ENCODE results near the gene CACNA2D1.

CACNA2D1 gene

DNA sequence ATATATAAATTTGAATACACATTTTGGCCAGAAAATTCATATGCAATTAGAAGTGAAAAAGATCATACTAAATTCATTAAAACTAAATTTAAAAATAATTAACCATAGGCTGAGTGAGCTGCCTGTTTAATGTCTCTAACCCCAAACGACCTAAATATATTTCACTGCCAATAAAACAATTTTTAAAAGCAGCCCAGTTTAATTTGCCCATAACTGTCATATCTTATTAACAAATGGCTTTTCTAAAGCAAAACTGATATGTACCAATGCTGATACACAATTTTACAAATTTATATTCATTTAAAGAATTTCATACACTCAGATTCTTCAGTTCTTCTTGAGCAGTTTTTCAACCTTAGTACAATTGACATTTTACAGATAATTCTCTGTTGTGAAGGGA lies 99.9 kb downstream of the CACNA2D1 start:
- no peak for DNase-seq (ENCODE audit: low read depth in 2 of 2)

DNA sequence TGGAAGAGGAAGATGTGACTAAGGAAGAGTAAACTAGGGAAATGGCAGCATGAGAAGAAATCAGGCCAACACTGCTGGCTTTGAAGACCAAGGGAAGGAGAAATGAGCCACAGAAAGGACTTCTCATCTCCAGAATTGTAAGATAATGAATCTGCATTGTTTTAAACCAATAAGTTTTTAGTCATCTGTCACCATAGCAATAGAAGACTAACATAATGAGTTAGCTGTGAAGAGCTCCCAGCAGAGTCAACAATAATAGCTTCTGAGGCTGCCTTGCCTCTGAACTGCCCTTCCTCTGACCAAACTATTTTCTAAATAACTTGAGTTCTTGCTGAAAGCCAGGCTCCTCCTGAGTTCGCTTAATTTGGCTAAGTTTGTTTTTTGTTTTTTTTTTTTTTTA lies 103.6 kb downstream of the CACNA2D1 start:
- no peak for DNase-seq (ENCODE audit: low read depth in 2 of 2)

DNA sequence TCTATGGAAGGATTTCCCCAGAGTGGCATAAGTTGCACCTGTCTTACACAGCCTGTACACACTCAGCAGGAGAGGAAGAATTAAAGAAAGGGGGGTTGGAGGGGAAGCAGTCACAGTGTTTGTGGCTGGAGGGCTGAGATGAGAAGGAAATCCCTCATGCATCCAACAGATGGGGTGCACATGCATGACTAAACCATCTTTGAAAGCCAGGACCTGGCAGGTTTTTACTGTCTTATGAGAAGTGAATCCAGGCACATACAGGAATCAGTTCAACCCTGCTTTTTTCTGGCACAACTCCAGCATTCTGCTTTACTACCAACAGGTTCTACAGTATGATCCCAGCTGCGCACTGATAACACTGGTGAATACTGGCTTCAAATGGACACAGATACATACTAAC lies 107.7 kb downstream of the CACNA2D1 start:
- no peak for DNase-seq (ENCODE audit: low read depth in 2 of 2)

DNA sequence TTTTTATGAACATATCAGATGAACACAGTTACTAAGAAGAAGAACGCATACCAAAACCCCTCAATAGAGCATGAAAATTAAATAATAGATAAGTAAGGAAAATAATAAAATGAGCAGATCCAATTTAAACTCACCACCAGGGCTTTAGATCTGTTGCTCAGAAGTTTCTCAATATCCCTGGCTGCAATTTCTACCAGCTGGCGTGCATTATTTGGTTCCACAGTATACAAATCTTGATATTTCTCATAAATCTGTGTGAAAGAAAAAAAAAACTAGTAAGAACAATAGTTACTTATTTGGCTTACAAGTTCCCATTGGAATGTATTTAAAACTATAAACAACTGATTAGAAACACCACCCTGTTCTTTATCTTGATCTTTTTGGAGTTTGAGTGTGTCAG lies 108.6 kb downstream of the CACNA2D1 start:
- no peak for DNase-seq (ENCODE audit: low read depth in 2 of 2)

DNA sequence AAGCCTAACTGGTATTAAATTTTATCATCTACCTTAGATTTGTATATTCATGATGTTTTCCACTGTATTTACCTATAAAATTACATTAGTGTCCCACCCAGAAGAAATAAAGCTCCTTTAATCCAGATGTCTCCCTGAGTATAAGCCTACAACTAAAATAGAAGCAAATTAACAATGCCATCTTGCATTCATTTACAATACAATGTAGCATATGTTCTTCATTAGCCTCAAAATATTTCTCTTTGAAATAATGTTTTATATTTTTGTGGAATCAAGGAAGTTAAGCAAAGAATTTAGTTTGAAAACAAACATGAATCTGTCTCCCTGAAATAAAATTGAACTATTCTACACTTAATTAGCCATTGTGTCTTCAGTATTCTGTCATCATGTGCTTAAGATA lies 112.3 kb downstream of the CACNA2D1 start:
- no peak for DNase-seq (ENCODE audit: low read depth in 2 of 2)

DNA sequence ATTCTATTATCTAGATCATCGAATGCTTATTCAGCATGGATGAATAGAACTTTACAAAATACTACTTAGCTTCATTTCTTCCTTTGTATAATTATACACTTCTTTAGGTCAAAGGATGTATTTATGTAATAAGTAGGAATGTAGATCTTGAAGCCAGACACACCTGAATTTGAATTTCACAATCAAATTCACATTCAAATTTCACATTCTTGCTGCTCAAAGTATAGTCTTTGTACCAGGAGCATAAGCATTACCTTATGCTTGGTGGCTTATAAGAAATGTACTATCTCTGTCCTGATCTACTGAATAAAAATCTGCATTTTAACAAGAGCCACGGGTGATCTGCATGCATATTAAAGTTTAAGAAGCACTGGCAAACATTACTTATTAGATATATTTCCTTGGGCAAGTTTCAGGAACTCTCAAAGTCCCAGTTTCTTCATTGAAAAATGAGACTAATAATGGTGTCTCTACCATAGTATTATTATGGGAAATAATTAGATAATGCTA lies 112.8 kb downstream of the CACNA2D1 start:
- DNase-seq (ENCODE audit: low read depth in 2 of 2): no peak

DNA sequence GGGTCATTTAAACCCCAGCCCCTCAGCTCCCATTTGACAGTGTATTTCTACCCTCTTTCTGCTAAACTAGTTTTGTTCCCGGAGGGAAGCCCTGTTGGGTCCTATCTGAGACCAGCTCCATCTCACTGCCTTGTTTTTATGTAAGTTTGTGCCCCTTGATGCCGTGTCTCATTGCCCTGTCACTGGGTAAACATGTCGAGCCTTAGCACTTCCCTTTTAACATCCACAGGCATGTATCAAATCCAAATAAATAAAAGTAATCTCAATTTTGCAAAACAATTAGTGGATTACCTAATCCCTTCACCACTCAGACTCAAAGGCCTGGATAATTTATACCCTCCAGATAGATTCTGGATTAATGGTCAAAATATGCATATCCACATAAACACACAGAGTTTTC lies 115.7 kb downstream of the CACNA2D1 start:
- no peak for DNase-seq (ENCODE audit: low read depth in 2 of 2)

DNA sequence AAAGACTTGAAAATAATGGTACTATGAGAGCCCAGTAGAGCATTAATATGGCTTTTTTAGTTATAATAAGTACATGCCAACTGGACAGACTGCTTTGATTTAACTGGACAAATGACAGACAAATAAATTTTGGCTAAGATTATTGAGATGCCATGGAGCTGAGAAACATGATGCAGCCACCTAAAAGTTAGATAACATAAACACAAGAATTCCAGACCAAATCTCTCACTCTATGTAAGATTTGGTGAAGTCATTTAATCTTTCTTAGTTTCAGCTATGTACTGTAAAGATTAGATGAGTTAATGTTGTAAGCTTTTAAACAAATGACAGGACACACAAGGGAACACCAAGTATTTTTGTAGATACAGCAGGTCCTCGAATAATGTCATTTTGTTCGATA lies 118.2 kb downstream of the CACNA2D1 start:
- no peak for DNase-seq (ENCODE audit: low read depth in 2 of 2)

DNA sequence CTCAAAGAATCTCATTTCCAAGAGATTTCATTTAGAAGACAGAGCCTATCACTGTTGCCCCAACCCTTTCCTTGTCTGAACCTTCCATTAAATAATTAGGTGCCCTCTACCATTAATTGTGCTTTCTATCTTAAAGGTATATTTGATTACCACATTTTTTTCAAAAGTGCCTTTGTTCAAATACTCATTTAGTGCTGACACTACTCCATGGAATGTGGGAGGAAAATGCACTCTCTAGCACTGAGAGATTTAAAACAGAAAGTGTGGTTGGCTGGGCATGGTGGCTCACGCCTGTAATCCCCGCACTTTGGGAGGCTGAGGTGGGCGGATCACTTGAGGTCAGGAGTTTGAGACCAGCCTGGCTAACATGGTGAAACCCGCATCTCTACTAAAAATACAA lies 119.8 kb downstream of the CACNA2D1 start:
- no peak for DNase-seq (ENCODE audit: low read depth in 2 of 2)

DNA sequence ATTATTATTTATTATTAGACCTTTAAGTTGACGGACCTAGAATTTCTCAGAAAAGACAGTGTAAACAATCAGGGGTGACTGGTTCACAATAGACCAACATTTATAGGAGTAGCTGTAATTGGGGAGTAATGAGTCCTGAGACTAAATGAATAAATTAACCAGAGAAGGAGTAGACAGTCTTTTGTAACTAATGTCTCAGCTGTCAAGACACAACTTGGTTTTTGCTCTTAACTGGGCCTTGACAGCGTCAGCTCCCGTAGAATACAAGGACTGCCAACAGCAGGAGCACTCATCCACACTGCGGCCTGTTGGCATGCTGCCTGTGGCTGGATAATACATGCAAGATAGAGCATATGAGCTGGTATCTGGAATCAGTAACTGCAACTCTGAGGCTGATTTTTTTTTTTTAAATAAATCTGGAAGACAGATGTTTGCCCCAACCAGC lies 123.9 kb downstream of the CACNA2D1 start:
- DNase-seq (ENCODE audit: low read depth in 2 of 2): no peak

DNA sequence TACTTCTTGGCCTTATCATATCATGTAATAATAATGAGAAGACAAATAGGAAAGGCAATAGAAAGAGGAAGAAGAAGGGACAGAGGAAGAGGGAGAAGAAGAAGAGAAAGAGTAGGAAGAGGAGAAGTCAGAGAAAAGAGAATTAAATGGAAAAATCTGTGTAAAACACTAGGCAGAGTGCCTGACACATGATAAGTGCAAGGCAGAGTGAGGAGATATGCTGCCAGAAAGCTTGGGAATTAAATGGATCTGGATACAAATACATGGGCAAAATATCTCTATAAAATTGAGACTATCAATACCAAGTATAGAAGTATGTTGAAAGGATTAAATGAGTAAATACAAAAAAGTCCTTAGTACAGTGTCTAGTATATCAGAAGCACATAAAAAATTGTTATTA lies 124.8 kb downstream of the CACNA2D1 start:
- DNase-seq (ENCODE audit: low read depth in 2 of 2): no peak

DNA sequence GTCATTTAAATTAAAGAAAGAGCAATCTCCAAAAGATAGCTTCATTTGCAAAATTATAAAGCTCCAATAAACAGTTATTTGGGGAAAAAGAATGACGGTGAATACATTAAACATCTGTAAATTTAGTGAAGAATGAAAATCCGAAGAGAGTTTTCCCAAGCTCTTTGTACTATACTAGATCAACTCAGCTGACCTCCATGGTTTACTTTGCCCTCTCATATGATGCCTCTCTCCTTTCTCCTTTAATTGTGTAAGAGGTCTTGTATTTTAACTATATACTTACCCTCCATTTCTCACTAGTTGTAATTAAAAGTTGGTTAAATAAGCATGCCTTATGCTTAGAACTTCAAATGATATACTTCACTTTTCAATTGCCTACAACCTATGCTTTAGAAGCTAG lies 125.8 kb downstream of the CACNA2D1 start:
- DNase-seq (ENCODE audit: low read depth in 2 of 2): no peak

DNA sequence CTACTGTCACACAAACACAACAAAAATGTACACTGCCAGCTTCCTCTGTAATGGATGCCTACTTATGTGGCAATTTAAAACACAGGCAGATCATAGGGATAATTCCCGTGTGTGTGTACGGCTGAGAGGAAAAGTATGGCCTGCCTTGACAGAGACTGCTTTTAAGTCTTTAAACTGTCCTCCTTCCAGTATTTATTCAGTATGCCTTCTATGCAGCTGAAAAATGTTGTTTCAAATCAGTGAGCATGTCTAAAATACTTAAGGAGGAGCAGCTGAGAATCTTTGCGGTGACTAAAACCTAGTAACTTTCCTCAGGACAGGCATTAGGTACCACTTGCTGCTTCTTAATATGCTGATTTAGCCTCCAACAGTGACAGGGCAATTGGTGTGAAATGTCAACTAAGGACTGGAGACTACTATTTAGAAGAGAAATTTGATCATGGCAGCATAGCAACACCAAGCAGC lies 126.3 kb downstream of the CACNA2D1 start:
- DNase-seq (ENCODE audit: low read depth in 2 of 2): no peak

DNA sequence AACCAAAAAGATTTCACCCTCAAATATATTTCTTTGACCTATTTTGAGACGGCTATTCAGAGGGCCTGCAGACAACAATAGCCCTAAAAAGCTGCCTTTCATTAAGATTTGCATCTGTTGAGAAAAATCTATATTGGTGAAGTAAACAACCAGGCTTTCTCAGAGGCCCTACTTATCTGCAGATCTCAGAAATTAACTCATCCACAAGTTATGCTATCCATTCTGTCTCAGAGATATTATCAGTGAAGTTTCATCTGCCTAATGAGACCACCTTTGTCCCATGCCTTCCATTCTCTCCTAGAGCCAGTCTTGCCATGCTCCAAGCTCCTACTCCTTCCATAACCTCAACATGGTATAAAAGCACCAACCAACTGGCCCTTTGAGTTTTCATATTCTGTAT lies 130.3 kb downstream of the CACNA2D1 start:
- no peak for DNase-seq (ENCODE audit: low read depth in 2 of 2)

DNA sequence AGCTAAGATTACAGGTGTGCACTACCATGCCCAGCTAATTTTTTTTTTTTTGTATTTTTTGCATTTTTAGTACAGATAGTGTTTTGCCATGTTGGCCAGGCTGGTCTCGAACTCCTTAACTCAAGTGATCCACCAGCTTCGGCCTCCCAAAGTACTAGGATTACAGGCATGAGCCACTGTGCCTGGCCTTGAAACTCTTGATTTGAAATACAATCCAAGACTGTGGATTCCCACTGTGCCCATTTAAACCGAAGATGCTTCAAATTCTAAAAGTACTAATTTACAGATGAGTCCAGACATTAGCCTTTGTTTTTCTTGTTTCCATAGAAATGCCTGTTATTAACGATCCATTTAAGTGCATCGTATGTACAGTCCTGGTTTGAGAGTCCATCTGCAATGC lies 130.9 kb downstream of the CACNA2D1 start:
- no peak for DNase-seq (ENCODE audit: low read depth in 2 of 2)

DNA sequence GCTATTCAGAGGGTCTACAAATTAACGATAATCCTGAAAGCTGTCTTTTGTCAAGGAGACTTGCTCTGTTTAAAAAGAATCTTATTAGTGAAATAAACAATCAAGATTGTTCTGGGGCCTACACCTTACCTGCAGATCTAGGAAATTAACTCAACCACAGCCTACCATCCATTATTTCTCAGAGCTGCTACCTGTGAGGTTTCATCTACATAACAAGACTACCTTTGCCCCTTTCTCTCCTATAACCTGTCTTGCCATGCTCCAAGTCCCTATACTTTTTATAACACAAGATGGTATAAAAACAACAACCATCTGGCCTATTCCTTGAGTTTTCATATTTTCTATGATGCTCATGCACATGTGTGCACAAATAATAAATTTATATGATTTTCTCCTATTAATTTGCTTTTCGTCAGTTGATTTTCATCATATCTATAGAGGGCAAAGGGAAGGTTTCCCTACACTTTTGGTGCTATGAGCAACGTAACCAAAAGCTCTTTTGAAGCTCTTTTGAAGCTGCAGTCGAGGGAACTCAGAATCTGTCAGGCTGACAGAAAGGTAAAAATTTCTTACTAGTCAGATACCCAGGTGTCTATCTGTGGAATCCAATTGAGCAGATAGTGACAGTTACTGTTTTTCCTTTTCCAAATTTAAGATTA lies 138.1 kb downstream of the CACNA2D1 start:
- DNase-seq (ENCODE audit: low read depth in 2 of 2): no peak

DNA sequence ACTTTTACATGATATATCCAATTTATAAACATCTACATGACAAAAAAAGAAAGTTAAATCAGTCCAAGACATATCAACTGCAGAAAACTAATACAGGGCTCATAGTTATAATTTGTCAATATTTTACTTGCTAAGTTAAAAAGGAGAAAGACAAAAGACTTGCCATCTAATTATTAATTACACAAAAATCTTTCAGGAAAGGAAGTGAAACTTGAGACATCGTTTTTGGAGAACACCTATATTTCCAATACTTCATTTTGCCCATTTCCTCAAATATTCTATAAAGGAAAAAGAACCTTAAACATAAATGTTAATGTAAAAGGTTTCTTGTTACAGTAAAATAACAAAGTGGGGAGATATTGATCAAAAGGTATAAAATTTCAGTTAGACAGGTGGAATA lies 148.7 kb downstream of the CACNA2D1 start:
- no peak for DNase-seq (ENCODE audit: low read depth in 2 of 2)

DNA sequence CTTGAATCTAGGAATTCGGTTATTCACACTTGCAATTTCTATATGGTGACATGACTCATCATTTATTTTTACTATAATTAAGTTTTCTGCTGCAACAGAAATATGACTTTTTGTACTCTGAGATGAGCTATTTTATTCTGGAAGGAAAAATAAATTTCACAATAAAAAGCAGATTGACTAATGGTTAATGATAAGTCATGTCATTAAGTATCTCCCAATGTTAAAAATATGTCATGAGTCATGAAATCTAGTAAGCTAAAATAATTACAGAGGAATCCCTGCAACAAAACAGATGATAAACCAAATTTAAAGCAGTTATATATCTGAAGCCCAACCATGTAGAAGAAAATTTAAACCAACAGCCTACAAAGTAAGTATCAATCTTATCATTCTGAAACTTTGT lies 149.2 kb downstream of the CACNA2D1 start:
- DNase-seq (ENCODE audit: low read depth in 2 of 2): no peak

DNA sequence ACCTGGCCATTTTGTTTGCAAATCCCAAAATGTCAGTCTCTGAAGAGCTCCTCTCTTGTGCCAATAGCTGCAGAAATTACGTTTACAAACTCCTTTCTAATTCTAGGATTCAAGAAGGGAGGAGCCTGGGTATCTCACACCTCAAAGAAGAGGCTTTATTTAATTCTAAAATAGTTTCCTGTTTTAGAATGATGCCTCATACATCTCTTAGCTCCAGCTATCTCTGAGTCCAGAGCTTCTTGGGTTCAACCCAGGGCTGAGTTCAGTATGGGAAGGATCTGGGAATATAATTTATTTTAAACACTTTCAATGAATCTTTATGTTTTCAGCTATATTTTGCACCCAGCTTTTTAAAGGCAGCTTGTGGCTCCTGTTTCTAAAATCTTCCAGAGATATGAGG lies 150.1 kb downstream of the CACNA2D1 start:
- no peak for DNase-seq (ENCODE audit: low read depth in 2 of 2)

DNA sequence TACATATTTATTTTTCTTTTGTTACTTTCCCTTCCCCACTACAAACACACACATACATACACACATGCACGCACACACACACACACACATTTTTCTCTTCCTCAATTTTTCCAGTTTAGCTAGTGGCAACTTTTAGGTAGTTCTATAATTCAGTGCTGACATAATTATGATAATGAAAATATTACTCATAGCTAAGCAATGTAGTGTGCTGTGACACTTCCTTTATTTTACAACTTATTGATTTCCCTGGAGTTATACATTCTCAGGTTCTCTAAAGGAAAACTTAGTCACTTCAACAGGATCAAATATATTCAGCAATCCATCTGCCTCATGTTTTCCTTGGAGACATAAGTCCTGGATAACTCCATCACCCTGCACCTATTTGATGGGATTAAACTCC lies 151.6 kb downstream of the CACNA2D1 start:
- no peak for DNase-seq (ENCODE audit: low read depth in 2 of 2)

DNA sequence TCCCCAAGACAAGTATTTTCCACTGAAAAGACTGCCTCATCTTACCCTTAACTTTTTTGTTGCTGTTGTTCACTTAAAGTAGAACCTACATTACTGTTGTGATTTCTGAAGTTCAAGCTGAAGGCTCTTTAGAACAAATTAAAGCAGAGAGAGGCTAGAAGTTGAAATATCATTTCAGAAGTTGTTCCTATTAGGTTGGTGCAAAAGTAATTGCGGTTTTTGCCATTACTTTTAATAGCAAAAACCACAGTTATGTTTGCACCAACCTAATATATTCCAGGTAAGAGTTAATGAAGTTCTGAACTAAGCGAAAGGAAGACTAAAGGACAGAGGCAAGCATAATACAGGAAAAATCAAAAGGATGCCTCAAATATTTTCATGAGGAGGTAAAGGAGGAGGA lies 153.7 kb downstream of the CACNA2D1 start:
- DNase-seq (ENCODE audit: low read depth in 2 of 2): no peak

DNA sequence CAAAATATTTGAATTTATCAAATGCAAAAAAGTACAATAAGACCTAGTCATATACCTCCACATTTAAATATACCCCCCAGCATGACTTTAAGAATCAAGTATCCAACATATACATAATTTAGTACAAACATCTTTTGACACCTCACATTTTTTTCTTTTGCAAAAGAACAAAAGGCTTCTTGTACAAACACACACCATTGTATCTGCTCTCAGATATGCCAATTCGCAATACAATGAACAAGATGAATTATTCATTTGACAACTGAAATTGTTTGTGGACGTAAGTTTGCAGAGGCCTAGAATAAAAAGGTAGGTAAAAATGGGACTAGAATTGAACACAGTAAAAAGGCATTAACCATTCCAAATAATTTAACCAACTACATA lies 154.4 kb downstream of the CACNA2D1 start:
- DNase-seq (ENCODE audit: low read depth in 2 of 2): no peak

DNA sequence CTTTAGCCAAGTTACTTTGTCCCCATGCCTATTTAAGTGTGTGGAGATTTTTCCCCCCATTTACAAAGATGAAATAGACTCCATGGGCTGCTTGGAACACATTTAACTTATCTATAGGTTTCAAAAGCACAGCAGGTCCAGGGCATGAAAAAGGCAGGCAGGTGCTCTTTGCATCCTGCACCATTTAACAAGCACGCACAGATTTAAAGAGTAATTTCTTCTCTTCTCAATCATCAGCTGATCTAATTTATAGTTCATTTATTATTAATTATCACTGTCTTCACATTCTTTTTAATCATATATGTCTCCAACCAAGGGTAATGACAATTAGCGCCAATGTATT lies 156.8 kb downstream of the CACNA2D1 start:
- DNase-seq (ENCODE audit: low read depth in 2 of 2): no peak

DNA sequence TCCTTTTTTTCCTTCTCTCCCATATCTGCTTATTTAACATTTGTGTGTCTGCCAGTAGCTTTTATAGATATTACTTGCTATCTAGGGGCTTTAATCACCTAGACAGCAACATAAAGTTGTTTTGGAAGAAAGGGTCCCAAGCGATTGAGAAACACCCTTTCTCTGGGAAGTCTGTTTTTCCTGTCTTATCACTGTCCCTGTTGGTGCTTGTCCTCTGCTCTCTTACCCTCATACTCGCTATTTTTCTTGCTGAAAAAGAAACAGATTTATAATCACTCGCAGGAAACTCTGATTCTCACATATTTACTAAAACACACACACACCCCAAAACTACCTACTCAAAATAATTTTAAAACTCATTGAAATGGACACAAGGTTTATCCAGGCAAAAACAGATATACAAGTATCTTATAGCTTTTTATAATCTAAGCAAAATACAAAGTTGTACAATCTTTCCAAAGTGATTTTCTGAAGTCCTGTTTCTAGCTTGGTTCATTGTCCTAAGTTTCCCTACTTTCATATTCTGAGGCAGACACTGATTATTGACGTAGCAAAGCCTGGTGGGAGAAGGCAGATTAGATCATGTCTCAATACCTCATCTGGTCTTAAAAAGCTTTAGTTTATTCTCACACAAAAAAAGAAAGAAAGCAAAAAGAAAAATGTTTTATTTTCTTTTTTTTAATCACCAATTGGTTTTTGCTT lies 157.3 kb downstream of the CACNA2D1 start:
- no peak for DNase-seq (ENCODE audit: low read depth in 2 of 2)
